PC-9 (cell line): ENCODE measurements around the gene H19. TPM values are rescaled to one million over a fixed set of nuclear protein-coding genes. Genes with fewer than 3 reads are reported as not detected.
A peak's percentile ranks its signal among the peaks of the same experiment; 100 is the strongest.

Experiments
- BruUV-seq: library from RNA; stranded (reverse); fragments of 400-500 nt; replicated peaks from 2 replicates; lab custom pipeline; 2021; lab: Mats Ljungman, UMichigan
- CTCF ChIA-PET: fragments of 300-600 bp; sonication (Branson Sonifier 250); formaldehyde crosslinking; loops from one replicate; lab custom pipeline; 2022; ENCODE audit warnings: antibody characterized with exemption; lab: Charles Lee
- POLR2A ChIA-PET: fragments of 300-600 bp; sonication (Branson Sonifier 250); formaldehyde crosslinking; loops from one replicate; lab custom pipeline; 2022; ENCODE audit warnings: antibody characterized with exemption; ENCODE audit not compliant: unreplicated experiment; lab: Charles Lee
- DNase-seq, 2 experiments: peaks; one replicate each; pipeline versions ENCODE4 v3.0.0 to v3.0.0-alpha.2; 2015 to 2022; ENCODE audit warnings: mixed read lengths in 1 of 2
- H2AFZ ChIP-seq: fragments of 200-600 bp; sonication (generic); 2 replicates; pipeline ENCODE4 v1.8.1; 2017; ENCODE audit warnings: antibody characterized with exemption
- H3F3A ChIP-seq: fragments of 200-600 bp; sonication (generic); 2 replicates; pipeline ENCODE4 v1.8.1; 2017; ENCODE audit warnings: antibody characterized with exemption, mild to moderate bottlenecking, low read depth; ENCODE audit not compliant: insufficient read depth
- H3K27ac ChIP-seq: fragments of 200-600 bp; sonication (generic); 2 replicates; pipeline ENCODE4 v1.6.1; 2016; ENCODE audit warnings: mixed run types
- H3K27me3 ChIP-seq: fragments of 200-600 bp; sonication (generic); 2 replicates; pipeline ENCODE4 v1.6.1; 2016; ENCODE audit warnings: low read depth, mixed run types; ENCODE audit not compliant: insufficient read depth
- H3K36me3 ChIP-seq: fragments of 200-600 bp; sonication (generic); 2 replicates; pipeline ENCODE4 v1.6.1; 2016; ENCODE audit warnings: low read depth, mixed run types
- H3K4me1 ChIP-seq: fragments of 200-600 bp; sonication (generic); replicated peaks from 2 replicates; pipeline ENCODE4 v1.6.1; 2016; ENCODE audit warnings: mixed run types; ENCODE audit not compliant: insufficient read depth
- H3K4me2 ChIP-seq: fragments of 200-600 bp; sonication (generic); 2 replicates; pipeline ENCODE4 v1.6.1; 2017; ENCODE audit warnings: mixed run types
- H3K4me3 ChIP-seq: fragments of 200-600 bp; sonication (generic); 2 replicates; pipeline ENCODE4 v1.6.1; 2016; ENCODE audit warnings: mixed run types
- H3K79me2 ChIP-seq: fragments of 200-600 bp; sonication (generic); 2 replicates; pipeline ENCODE4 v1.6.1; 2017; ENCODE audit warnings: low read depth, mixed run types
- H3K9me2 ChIP-seq: fragments of 200-600 bp; sonication (generic); 2 replicates; pipeline ENCODE4 v1.8.1; 2017; ENCODE audit warnings: mild to moderate bottlenecking; ENCODE audit not compliant: insufficient read depth
- H3K9me3 ChIP-seq: fragments of 200-600 bp; sonication (generic); 2 replicates; pipeline ENCODE4 v1.8.1; 2016; ENCODE audit warnings: low read depth; ENCODE audit not compliant: insufficient read depth
- H4K20me1 ChIP-seq: fragments of 200-600 bp; sonication (generic); 2 replicates; pipeline ENCODE4 v1.8.1; 2017; ENCODE audit not compliant: insufficient read depth
- EZH2 ChIP-seq: fragments of 200-600 bp; sonication (generic); IDR thresholded peaks from 2 replicates; pipeline ENCODE4 v1.8.0; 2017; ENCODE audit warnings: antibody characterized with exemption, low read depth
- intact Hi-C: fragments of 100-400 bp; cut with micrococcal nuclease; formaldehyde crosslinking; loops from one replicate; pipeline ENCODE4 v1.10.0; 2022; ENCODE audit not compliant: unreplicated experiment
- total RNA-seq: library from RNA; stranded (reverse); gene quantifications from 2 replicates; pipeline ENCODE4 v1.2.3, GENCODE V29; 2021
- TF ChIP-seq, protein P1 (sequence below): fragments of 200-600 bp; sonication (generic); conservative IDR thresholded peaks from 2 replicates; pipeline ENCODE4 v1.6.1; 2017; ENCODE audit warnings: mixed run types, antibody characterized with exemption, mild to moderate bottlenecking, moderate library complexity

Gene H19
- total RNA-seq, 1 experiment from 2014 or later: 0.26 TPM

DNA sequence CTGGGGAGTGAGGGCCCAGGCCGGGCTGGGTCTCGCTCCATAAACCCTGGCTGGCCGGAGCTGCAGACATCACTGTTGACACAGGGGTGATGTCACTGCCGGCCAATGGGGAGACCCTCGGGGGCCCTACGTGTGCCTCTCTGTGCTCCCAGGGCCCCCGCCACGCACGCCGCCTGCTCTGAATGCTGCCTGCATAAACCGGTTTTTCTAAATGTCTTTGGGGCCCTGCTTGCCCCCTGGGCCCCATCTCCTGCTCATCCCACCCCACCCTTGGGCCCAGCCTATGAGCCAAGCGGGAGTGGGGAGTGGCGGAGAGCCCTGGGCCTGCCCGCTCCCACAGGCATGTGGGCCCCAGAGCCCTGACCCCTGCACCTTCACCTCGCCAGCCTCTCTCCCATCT, 7.7 kb downstream of the H19 start:
- ChIA-PET POLR2A (no interaction called here), CTCF (no interaction called here)
- Histone ChIP-seq H3K79me2 (no peaks in the 10 kb centered on the region), H3K4me2 (no peak overlapping the region), H4K20me1 (no peaks in the 10 kb centered on the region), H3K27ac (no peak overlapping the region), H3F3A (no peaks in the 10 kb centered on the region), H3K9me3 (no peaks in the 10 kb centered on the region), H3K4me1 (no peaks in the 10 kb centered on the region), H3K9me2 (no peaks in the 10 kb centered on the region), H3K4me3 (no peak overlapping the region), H2AFZ (no peak overlapping the region), H3K36me3 (no peaks in the 10 kb centered on the region), H3K27me3 (no peaks in the 10 kb centered on the region)
- intact Hi-C loops: no loop called here
- BruUV-seq: no TSS peak
- TF ChIP-seq, protein P1, sequence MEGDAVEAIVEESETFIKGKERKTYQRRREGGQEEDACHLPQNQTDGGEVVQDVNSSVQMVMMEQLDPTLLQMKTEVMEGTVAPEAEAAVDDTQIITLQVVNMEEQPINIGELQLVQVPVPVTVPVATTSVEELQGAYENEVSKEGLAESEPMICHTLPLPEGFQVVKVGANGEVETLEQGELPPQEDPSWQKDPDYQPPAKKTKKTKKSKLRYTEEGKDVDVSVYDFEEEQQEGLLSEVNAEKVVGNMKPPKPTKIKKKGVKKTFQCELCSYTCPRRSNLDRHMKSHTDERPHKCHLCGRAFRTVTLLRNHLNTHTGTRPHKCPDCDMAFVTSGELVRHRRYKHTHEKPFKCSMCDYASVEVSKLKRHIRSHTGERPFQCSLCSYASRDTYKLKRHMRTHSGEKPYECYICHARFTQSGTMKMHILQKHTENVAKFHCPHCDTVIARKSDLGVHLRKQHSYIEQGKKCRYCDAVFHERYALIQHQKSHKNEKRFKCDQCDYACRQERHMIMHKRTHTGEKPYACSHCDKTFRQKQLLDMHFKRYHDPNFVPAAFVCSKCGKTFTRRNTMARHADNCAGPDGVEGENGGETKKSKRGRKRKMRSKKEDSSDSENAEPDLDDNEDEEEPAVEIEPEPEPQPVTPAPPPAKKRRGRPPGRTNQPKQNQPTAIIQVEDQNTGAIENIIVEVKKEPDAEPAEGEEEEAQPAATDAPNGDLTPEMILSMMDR: no peak
- TF ChIP-seq EZH2: no peak
- DNase-seq: no peak

DNA sequence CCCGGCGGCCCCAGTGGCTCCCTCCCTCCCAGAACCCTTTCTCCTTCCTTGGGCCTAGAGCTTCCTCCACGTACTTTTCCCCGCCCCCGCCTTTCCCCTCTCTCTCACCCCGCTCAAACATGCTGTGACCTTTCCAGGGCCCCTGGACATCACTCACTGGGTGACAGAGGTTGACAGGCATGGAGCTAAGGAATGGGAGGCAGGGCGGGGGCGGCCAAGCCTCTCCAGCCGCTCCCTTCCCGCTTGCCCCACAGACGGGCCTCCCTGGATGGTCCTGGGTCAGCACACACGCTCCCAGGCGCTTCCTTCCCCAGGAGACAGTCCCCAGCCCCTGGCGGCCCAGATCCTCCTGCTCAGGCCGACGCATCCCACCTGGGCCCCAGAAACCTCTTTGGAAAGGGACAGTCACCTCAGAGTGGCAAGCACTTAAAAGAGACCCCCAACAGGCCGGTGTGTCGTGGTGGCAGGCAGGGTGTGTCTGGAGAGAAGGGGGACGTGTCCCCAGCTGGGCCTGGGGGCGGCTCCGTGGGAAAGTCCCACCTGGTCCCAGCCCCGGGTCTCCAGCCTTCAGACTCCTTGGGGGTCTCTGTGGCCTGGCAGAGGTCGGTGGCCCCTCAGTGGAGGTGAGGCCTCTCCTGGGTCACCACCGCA, 8.8 kb downstream of the H19 start:
- BruUV-seq: TSS peak; percentile 41
- POLR2A ChIA-PET: no interaction called here

DNA sequence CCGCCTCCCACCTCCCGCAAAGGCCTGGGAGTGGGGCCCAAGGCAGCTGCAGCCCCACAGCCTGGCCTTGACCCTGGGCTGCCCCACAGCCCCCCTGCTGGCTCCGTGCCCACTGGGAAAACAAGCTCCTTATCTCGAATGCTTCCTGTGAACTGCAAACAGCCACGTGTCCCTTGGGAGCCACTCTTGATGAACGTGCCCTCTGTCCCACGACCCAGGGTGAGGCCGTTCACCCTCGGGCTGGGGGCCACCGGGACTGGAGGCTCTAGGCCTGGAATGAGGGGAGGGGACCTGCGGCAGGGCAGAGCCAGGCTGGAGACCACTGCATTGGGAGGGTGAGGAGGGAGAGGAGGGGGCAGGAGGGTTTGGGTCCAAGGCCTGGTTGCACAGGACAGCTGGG, 9.5 kb downstream of the H19 start:
- H3K36me3 ChIP-seq: no peaks in the 10 kb centered on the region
- no peak overlapping the region for H2AFZ ChIP-seq
- H3K27ac ChIP-seq: no peak overlapping the region
- no peaks in the 10 kb centered on the region for H3K4me1 ChIP-seq
- no peak for DNase-seq
- no peaks in the 10 kb centered on the region for H3K9me3 ChIP-seq
- H3K27me3 ChIP-seq: no peaks in the 10 kb centered on the region
- BruUV-seq: no TSS peak
- intact Hi-C loops: no loop called here
- no peak overlapping the region for H3K4me3 ChIP-seq
- H4K20me1 ChIP-seq: no peaks in the 10 kb centered on the region
- no peak overlapping the region for H3K4me2 ChIP-seq
- ChIA-PET POLR2A (no interaction called here), CTCF (no interaction called here)
- no peaks in the 10 kb centered on the region for H3K79me2 ChIP-seq
- H3F3A ChIP-seq: no peaks in the 10 kb centered on the region
- no peaks in the 10 kb centered on the region for H3K9me2 ChIP-seq
- TF ChIP-seq EZH2: no peak
- TF ChIP-seq, protein P1: no peak

More for the DNA sequence above, 8.8 kb downstream of the H19 start:
- intact Hi-C loops: no loop called here
- Histone ChIP-seq H3F3A (no peaks in the 10 kb centered on the region), H3K27ac (no peak overlapping the region), H3K9me2 (no peaks in the 10 kb centered on the region), H3K79me2 (no peaks in the 10 kb centered on the region), H3K4me2 (no peak overlapping the region), H3K4me3 (no peak overlapping the region), H3K9me3 (no peaks in the 10 kb centered on the region), H4K20me1 (no peaks in the 10 kb centered on the region), H2AFZ (no peak overlapping the region), H3K36me3 (no peaks in the 10 kb centered on the region), H3K27me3 (no peaks in the 10 kb centered on the region), H3K4me1 (no peaks in the 10 kb centered on the region)
- CTCF ChIA-PET: interaction anchor here (0.7 kb wide), 1 partner anchor 34 kb away, joined by 8 read pairs; no protein-coding TSS in a partner anchor
- no peak for TF ChIP-seq EZH2
- TF ChIP-seq, protein P1: no peak
- peak; percentile 0 to 32 for DNase-seq
